Thyroid gland (tissue), 4 donors: ENCODE measurements around the gene MVB12B. TPM values are rescaled to one million over a fixed set of nuclear protein-coding genes. Genes with fewer than 3 reads are reported as not detected.

Experiments
- DNase-seq, 2 donors: peaks; one replicate each; pipeline ENCODE4 v3.0.0-alpha.2; 2019
- H3K27ac ChIP-seq, 3 donors: fragments of 200-600 bp; sonication (generic); 1 replicate in 2 of 3; 2 replicates in 1 of 3; pipeline ENCODE4 v1.5.1; 2016 to 2019; ENCODE audit warnings: mild to moderate bottlenecking in 1 of 3, moderate library complexity in 1 of 3
- H3K27me3 ChIP-seq: fragments of 200-600 bp; sonication (generic); one replicate; pipeline ENCODE4 v1.5.1; 2019
- H3K36me3 ChIP-seq, 2 donors: fragments of 200-600 bp; sonication (generic); one replicate each; pipeline ENCODE4 v1.5.1; 2016 to 2019
- H3K4me1 ChIP-seq, 2 donors: fragments of 200-600 bp; sonication (generic); one replicate each; pipeline ENCODE4 v1.5.1; 2017 to 2019
- H3K4me3 ChIP-seq, 3 donors: fragments of 200-600 bp; sonication (generic); replicated peaks in 1 of 3; 1 replicate in 2 of 3; 2 replicates in 1 of 3; pipeline ENCODE4 v1.5.1; 2016; ENCODE audit warnings: mild to moderate bottlenecking in 1 of 3
- H3K9me3 ChIP-seq: fragments of 200-600 bp; sonication (generic); one replicate; pipeline ENCODE4 v1.5.1; 2017
- CTCF ChIP-seq, 6 experiments: fragments of 200-600 bp in 3 of 6; fragments of 450-650 bp in 3 of 6; sonication (generic) in 3 of 6; IDR thresholded peaks; one replicate each; pipeline ENCODE4 v1.5.1; 2016 to 2019; ENCODE audit warnings: antibody characterized with exemption in 6 of 6, mild to moderate bottlenecking in 2 of 6, inconsistent platforms in 1 of 6, moderate library complexity in 1 of 6
- POLR2A ChIP-seq, 2 donors: fragments of 450-650 bp; IDR thresholded peaks; one replicate each; pipeline ENCODE4 v1.6.1; 2017; ENCODE audit warnings: antibody characterized with exemption in 2 of 2, mild to moderate bottlenecking in 2 of 2, moderate library complexity in 1 of 2
- WGBS, 2 donors: methylation state at CpG; one replicate each; pipeline ENCODE4 v1.1.5; 2017; 5-methylcytosine and 5-hydroxymethylcytosine counted together
- intact Hi-C: fragments of 100-400 bp; cut with DNase I; formaldehyde crosslinking; loops from one replicate; pipeline ENCODE4 v1.15.1; 2023
- total RNA-seq, 4 donors: library from RNA; depleted of rRNA; stranded (reverse); fragments of >200 nt; gene quantifications; one replicate each; pipeline ENCODE4 v1.2.3, GENCODE V29; 2016

Gene MVB12B
- total RNA-seq, 4 donors from 2014 or later: 13.4 to 19.3 (median 15.5) TPM

- Histone ChIP-seq H3K36me3 (no peaks in the 10 kb centered on the region), H3K9me3 (no peaks in the 10 kb centered on the region), H3K4me3 (no peak overlapping the region), H3K27ac (no peak overlapping the region), H3K27me3 (no peaks in the 10 kb centered on the region), H3K4me1 (no peaks in the 10 kb centered on the region)
- TF ChIP-seq CTCF (IDR thresholded peaks at IDR 0.05): no peak
- TF ChIP-seq POLR2A (IDR thresholded peaks at IDR 0.05): no peak
- DNase-seq: no peak
- 75 to 79% methylated on average over 7 of the region's 7 CpGs for WGBS, 2 donors
- intact Hi-C loops: no loop called here
These were observed 219.4 kb downstream of the MVB12B start for GRCh38 chr9:126546036-126546435.

- TF ChIP-seq CTCF (IDR thresholded peaks at IDR 0.05): no peak
- no peak for TF ChIP-seq POLR2A (IDR thresholded peaks at IDR 0.05)
- Histone ChIP-seq H3K36me3 (no peaks in the 10 kb centered on the region), H3K27ac (no peak overlapping the region), H3K9me3 (no peaks in the 10 kb centered on the region), H3K4me1 (no peaks in the 10 kb centered on the region), H3K27me3 (no peaks in the 10 kb centered on the region), H3K4me3 (no peak overlapping the region)
- DNase-seq: no peak
- intact Hi-C loops: no loop called here
- WGBS, 2 donors: 67 to 81% methylated on average over 5 to 7 of the region's 7 CpGs
These were observed 221.7 kb downstream of the MVB12B start for GRCh38 chr9:126548312-126548711.

GRCh38 chr9:126549246-126550006 is 222.8 kb downstream of the MVB12B start:
- WGBS, 2 donors: 66 to 78% methylated on average over 17 to 21 of the region's 21 CpGs
- intact Hi-C loops: no loop called here
- no peak for DNase-seq
- H3K4me1 ChIP-seq: no peaks in the 10 kb centered on the region
- H3K4me3 ChIP-seq: no peak overlapping the region
- H3K9me3 ChIP-seq: no peaks in the 10 kb centered on the region
- H3K27me3 ChIP-seq: no peaks in the 10 kb centered on the region
- no peaks in the 10 kb centered on the region for H3K36me3 ChIP-seq
- no peak for TF ChIP-seq POLR2A (IDR thresholded peaks at IDR 0.05)
- TF ChIP-seq CTCF (IDR thresholded peaks at IDR 0.05): no peak
- no peak overlapping the region for H3K27ac ChIP-seq

GRCh38 chr9:126550891-126551351 is 224.3 kb downstream of the MVB12B start:
- TF ChIP-seq POLR2A (IDR thresholded peaks at IDR 0.05) (no peak), CTCF (IDR thresholded peaks at IDR 0.05) (no peak)
- Histone ChIP-seq H3K27me3 (no peaks in the 10 kb centered on the region), H3K4me1 (no peaks in the 10 kb centered on the region), H3K9me3 (no peaks in the 10 kb centered on the region), H3K36me3 (no peaks in the 10 kb centered on the region), H3K27ac (no peak overlapping the region), H3K4me3 (no peak overlapping the region)
- intact Hi-C loops: no loop called here
- WGBS, 2 donors: 85 to 87% methylated on average over 13 to 15 of the region's 15 CpGs
- no peak for DNase-seq

- intact Hi-C loops: no loop called here
- WGBS, 2 donors: 94 to 96% methylated on average over 6 of the region's 6 CpGs
- H3K4me1 ChIP-seq: no peaks in the 10 kb centered on the region
- H3K4me3 ChIP-seq: no peak overlapping the region
- H3K36me3 ChIP-seq: no peaks in the 10 kb centered on the region
- no peak for TF ChIP-seq CTCF (IDR thresholded peaks at IDR 0.05)
- TF ChIP-seq POLR2A (IDR thresholded peaks at IDR 0.05): no peak
- H3K9me3 ChIP-seq: no peaks in the 10 kb centered on the region
- H3K27me3 ChIP-seq: no peaks in the 10 kb centered on the region
- no peak overlapping the region for H3K27ac ChIP-seq
- no peak for DNase-seq
These were observed 225.2 kb downstream of the MVB12B start for GRCh38 chr9:126551812-126552211.
